Kidney epithelial cell (primary cell): ENCODE measurements around the gene ZNF391. TPM values are rescaled to one million over a fixed set of nuclear protein-coding genes. Genes with fewer than 3 reads are reported as not detected.
A peak's percentile ranks its signal among the peaks of the same experiment; 100 is the strongest.

Experiments
- DNase-seq: peaks from one replicate; pipeline ENCODE4 v3.0.0-alpha.2; 2010; ENCODE audit warnings: low read depth
- H3K27me3 ChIP-seq: 2 replicates; pipeline ENCODE4 v1.6.0; 2011; ENCODE audit warnings: low read length; ENCODE audit not compliant: control insufficient read depth, insufficient read depth
- H3K36me3 ChIP-seq: 2 replicates; pipeline ENCODE4 v1.5.1; 2011; ENCODE audit warnings: low read length; ENCODE audit not compliant: control insufficient read depth, insufficient read depth
- H3K4me3 ChIP-seq: 2 replicates; pipeline ENCODE4 v1.5.1; 2011; ENCODE audit warnings: low read depth, mild to moderate bottlenecking, control low read depth, low read length
- total RNA-seq: library from RNA; depleted of rRNA; stranded (reverse); fragments of >200 nt; gene quantifications from 2 replicates; pipeline ENCODE4 v1.2.3, GENCODE V29; 2015
- TF ChIP-seq, protein P1 (sequence below): IDR thresholded peaks from 2 replicates; pipeline ENCODE4 v1.5.1; 2011; ENCODE audit warnings: mild to moderate bottlenecking, moderate library complexity, low read length, control low read depth, inconsistent platforms; ENCODE audit not compliant: insufficient read depth, poor library complexity, severe bottlenecking

ZNF391 gene
- total RNA-seq: 4.4 and 9.0 TPM in 2 replicates

DNA sequence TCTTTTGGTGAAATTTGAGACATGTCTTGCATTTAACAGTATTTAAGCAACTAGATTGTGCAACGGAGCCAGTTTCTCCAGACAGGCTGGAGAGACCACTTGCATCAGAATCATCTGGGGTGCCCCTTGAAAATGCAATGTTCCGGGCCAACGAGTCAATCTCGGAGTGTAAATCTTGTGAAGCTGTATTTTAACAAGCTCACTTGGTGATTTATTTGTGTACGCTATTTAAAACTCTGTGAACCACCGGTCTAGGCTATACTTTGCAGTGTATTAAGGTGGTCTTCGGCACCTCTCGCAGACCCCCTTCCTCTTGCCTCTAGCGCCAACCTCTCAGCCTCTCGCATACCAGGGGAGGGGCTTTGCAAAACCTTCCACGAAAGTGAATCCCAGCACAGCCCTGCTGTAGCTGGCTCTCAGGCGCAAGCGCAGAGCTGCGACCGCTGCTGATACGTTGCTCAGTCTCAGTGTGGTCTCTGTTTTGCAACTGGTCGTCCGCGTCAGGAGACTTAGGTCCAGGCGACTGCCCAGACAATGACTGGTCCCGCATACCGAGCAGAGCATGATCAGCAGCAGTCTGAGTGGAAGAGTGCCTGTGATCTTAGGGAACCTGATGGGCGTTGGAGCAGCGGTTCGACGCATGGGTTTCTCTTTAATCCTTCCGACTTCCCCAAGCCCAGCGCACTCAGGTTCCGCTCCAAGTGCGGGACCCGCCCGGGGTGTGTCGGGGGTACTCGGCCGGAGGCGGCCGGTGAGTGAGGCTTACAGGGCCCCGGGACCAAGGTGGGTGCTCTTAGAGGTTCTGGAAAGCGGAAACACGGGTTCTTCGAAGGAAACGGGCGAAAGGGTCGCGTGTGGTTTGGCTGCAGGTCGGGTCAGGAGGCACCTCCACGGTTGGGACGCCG, at the start of gene ZNF391:
Gene ZNF391 (plus strand): TSS at position 467 of the 905 bp plus-strand sequence. CDS start 11,612 bp downstream, outside the sequence.
- TF ChIP-seq, protein P1, sequence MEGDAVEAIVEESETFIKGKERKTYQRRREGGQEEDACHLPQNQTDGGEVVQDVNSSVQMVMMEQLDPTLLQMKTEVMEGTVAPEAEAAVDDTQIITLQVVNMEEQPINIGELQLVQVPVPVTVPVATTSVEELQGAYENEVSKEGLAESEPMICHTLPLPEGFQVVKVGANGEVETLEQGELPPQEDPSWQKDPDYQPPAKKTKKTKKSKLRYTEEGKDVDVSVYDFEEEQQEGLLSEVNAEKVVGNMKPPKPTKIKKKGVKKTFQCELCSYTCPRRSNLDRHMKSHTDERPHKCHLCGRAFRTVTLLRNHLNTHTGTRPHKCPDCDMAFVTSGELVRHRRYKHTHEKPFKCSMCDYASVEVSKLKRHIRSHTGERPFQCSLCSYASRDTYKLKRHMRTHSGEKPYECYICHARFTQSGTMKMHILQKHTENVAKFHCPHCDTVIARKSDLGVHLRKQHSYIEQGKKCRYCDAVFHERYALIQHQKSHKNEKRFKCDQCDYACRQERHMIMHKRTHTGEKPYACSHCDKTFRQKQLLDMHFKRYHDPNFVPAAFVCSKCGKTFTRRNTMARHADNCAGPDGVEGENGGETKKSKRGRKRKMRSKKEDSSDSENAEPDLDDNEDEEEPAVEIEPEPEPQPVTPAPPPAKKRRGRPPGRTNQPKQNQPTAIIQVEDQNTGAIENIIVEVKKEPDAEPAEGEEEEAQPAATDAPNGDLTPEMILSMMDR: no peak
- DNase-seq: peak; percentile 70
- Histone ChIP-seq H3K36me3 (no peaks in the 10 kb centered on the region), H3K27me3 (no peaks in the 10 kb centered on the region), H3K4me3 (peak within 1 kb of the TSS; percentile 69)

DNA sequence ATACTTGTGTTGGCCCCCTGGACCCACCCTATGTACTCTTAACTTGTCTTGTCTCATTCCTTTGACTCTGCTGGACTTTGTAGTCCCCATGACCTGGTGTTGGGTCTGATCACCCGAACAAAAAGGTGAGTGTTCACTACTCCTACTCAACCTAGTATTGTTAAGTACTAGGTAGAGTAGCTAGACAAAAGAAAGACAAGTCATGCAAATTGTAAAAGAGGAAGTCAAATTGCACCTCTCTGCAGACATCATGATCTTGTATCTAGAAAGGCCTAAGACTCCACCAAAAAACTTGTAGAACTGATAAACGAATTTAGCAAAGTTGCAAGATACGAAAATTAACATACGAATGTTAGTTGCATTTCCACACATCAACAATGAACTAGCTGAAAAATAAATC, 35.7 kb upstream of the ZNF391 start:
- TF ChIP-seq, protein P1: no peak
- no peak for DNase-seq
- H3K36me3 ChIP-seq: no peaks in the 10 kb centered on the region
- H3K4me3 ChIP-seq: no peak overlapping the region
- H3K27me3 ChIP-seq: no peaks in the 10 kb centered on the region

DNA sequence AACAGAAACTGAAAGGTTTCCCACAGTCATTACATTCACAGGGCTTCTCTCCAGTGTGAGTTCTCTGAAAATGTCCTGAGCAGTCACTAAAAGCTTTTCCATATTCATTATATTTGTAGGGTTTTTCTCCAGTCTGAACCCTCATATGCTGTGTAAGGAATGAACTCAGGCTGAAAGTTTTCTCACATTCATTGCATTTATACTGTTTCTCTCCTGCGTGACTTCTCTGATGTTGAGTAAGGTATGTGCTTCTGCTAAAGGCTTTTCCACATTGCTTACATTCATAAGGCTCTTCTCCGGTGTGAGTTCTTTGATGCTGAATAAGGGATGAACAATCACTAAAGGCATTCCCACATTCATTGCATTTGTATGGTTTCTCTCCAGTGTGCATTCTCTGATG, 29.8 kb upstream of the ZNF391 start:
- H3K27me3 ChIP-seq: no peaks in the 10 kb centered on the region
- DNase-seq: no peak
- H3K36me3 ChIP-seq: no peaks in the 10 kb centered on the region
- TF ChIP-seq, protein P1: no peak
- H3K4me3 ChIP-seq: no peak overlapping the region

DNA sequence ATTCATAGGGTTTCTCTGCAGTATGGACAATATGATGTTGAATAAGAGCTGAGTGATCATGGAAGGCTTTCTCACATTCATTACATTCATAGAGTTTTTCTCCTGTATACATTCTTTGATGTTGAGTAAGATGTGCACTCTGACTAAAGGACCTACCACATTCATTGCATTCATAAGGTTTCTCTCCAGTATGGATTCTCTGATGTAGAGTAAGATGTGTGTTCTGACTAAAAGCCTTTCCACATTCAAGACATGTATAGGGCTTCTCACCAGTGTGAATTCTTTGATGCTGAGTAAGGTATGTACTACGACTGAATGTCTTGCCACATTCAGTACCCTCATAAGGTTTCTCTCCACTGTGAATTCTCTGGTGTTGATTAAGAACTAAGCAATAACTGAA, 29.3 kb upstream of the ZNF391 start:
- TF ChIP-seq, protein P1: no peak
- H3K36me3 ChIP-seq: no peaks in the 10 kb centered on the region
- H3K4me3 ChIP-seq: no peak overlapping the region
- H3K27me3 ChIP-seq: no peaks in the 10 kb centered on the region
- DNase-seq: no peak

DNA sequence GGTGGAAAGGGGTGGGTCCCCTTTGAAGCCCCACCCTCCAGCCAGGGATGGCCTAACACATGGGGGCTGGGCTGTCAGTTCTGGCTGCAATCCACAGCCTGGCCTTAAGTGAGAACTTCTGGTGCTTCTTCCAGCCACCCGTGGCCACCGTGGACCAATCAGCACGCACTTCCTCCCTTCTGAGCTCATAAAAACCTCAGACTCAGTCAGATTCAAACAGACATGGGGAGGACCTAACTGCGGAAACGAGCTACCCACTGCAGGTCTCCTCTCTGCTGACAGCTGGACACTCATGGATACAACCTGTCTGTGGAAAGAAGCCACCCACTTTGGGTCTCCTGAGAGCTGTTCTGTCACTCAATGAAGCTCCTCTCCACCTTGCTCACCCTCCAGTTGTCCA, 20.4 kb upstream of the ZNF391 start:
- Histone ChIP-seq H3K36me3 (no peaks in the 10 kb centered on the region), H3K27me3 (no peaks in the 10 kb centered on the region), H3K4me3 (no peak overlapping the region)
- DNase-seq: no peak
- TF ChIP-seq, protein P1: no peak
